Glutamatergic neuron (in vitro differentiated cells): ENCODE measurements around the gene SCO2. TPM values are rescaled to one million over a fixed set of nuclear protein-coding genes. Genes with fewer than 3 reads are reported as not detected.

ENCODE experiments used
- DNase-seq: peaks from one replicate; pipeline ENCODE4 v3.0.0; 2022
- H3K27ac Mint-ChIP-seq: one replicate; pipeline ENCODE4 v1.8.0; 2020; ENCODE audit warnings: mild to moderate bottlenecking, mixed read lengths, inconsistent platforms; ENCODE audit not compliant: unreplicated experiment
- H3K27me3 Mint-ChIP-seq: one replicate; pipeline ENCODE4 v1.8.0; 2020; ENCODE audit warnings: mild to moderate bottlenecking, moderate library complexity, mixed read lengths, inconsistent platforms; ENCODE audit not compliant: unreplicated experiment
- H3K36me3 Mint-ChIP-seq: one replicate; pipeline ENCODE4 v1.8.0; 2020; ENCODE audit warnings: mild to moderate bottlenecking, mixed read lengths, inconsistent platforms; ENCODE audit not compliant: unreplicated experiment
- H3K4me1 Mint-ChIP-seq: one replicate; pipeline ENCODE4 v1.8.0; 2020; ENCODE audit warnings: mild to moderate bottlenecking, low read depth, mixed read lengths, inconsistent platforms; ENCODE audit not compliant: unreplicated experiment
- H3K4me3 Mint-ChIP-seq: one replicate; pipeline ENCODE4 v1.8.0; 2020; ENCODE audit warnings: mild to moderate bottlenecking, mixed read lengths, inconsistent platforms; ENCODE audit not compliant: unreplicated experiment
- H3K9me3 Mint-ChIP-seq: one replicate; pipeline ENCODE4 v1.8.0; 2020; ENCODE audit warnings: mild to moderate bottlenecking, moderate library complexity, mixed read lengths, inconsistent platforms; ENCODE audit not compliant: unreplicated experiment
- total RNA-seq: library from RNA; stranded (reverse); fragmentation: NEBNext Ultra II Directional; extraction: Animal tissue kit (Norgen Biotek cat#: 25700); gene quantifications from one replicate; pipeline ENCODE4 v1.2.1, GENCODE V29; 2021; ENCODE audit not compliant: unreplicated experiment
- TF ChIP-seq, protein P1 (sequence below): fragments of 200-600 bp; sonication (generic); IDR thresholded peaks from one replicate; pipeline ENCODE4 v1.5.0; 2021; ENCODE audit not compliant: partially characterized antibody, unreplicated experiment

SCO2 gene
- total RNA-seq, 1 donor from 2014 or later: 4.8 TPM

DNA sequence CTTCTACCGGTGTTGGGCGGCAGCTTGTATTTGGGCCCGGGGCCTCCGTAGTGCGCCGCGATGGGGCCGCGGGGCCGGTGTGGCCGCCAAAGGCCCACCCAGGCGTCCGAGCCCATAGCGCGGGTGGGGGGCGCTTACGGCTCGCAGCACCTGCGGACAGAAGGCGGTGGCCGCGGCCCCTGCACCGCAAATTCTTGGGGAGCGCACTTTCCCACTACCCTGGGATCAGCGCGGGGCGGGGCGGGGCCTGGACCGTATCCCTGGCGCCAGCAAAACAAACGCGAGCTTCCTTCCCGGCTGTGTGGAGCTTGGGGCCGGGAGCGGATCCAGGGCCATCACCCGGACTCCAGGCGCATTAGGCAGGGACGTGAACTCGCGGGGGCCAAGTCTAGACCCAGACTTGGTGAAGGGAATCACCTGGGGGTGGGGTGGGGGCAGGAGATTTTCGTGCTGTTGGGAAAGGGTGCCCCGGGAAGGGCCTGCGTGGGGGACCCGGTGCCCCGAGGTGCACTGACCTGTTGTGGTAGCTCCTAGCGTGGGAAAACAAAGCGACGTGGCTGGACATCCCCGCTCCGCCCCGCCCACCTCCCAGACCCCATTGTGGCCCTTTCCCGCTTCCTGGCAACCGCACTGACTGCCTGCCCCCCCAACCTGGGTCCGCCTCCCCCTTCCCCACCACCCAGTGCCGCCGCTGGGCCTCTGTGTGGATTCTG is 6.7 kb upstream of the SCO2 start:
- peaks cover 6% of the 10 kb centered on the region for H3K4me1 Mint-ChIP-seq
- peak overlapping the region; percentile 55 for H3K4me3 Mint-ChIP-seq
- no peak overlapping the region for H3K27ac Mint-ChIP-seq
- peaks cover 12% of the 10 kb centered on the region for H3K9me3 Mint-ChIP-seq
- peaks cover 23% of the 10 kb centered on the region for H3K27me3 Mint-ChIP-seq
- no peaks in the 10 kb centered on the region for H3K36me3 Mint-ChIP-seq
- TF ChIP-seq, protein P1, sequence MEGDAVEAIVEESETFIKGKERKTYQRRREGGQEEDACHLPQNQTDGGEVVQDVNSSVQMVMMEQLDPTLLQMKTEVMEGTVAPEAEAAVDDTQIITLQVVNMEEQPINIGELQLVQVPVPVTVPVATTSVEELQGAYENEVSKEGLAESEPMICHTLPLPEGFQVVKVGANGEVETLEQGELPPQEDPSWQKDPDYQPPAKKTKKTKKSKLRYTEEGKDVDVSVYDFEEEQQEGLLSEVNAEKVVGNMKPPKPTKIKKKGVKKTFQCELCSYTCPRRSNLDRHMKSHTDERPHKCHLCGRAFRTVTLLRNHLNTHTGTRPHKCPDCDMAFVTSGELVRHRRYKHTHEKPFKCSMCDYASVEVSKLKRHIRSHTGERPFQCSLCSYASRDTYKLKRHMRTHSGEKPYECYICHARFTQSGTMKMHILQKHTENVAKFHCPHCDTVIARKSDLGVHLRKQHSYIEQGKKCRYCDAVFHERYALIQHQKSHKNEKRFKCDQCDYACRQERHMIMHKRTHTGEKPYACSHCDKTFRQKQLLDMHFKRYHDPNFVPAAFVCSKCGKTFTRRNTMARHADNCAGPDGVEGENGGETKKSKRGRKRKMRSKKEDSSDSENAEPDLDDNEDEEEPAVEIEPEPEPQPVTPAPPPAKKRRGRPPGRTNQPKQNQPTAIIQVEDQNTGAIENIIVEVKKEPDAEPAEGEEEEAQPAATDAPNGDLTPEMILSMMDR: no peak
- peak; percentile 70 for DNase-seq

- Mint-ChIP-seq H3K9me3 (peaks cover 12% of the 10 kb centered on the region), H3K4me3 (no peak overlapping the region), H3K27ac (no peak overlapping the region), H3K36me3 (no peaks in the 10 kb centered on the region), H3K27me3 (peaks cover 25% of the 10 kb centered on the region), H3K4me1 (peaks cover 8% of the 10 kb centered on the region)
- TF ChIP-seq, protein P1: no peak
- DNase-seq: peak; percentile 35
These were observed 6.2 kb upstream of the SCO2 start for GRCh38 chr22:50531546-50531961.

DNA sequence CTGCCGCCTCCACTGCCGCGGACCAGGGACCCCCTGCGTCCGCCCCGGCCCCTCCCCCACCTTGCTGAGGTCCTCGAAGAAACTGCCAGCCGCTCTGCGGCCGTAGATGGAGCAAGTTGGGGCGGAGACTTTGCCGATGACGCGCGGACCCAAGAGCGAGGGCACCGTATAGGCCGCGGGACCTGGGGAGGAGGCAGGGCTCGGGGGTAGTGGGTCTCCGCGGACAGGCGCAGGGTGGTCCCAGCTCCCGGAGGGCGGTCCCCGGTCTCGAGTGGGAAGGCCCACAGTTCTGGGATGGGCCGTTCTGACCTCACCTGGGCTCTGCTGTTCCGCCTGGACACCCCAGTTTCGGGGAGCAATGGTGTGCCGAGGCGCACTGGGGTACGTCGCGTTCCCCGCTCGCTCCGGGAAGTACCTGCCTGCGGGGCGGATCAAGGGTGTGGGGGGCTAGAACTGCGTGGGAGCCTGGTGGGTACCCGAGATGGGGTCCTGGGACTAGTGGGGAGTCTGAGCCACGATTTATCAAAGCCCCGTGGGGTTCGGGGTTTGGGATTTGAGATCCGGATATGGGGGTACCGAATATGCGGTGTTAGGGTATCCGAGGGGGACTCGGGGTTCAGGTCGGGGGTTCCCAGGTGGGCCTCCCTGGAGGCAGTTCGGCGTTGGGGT is 5.6 kb upstream of the SCO2 start:
- Mint-ChIP-seq H3K4me3 (peak overlapping the region; percentile 65), H3K9me3 (peaks cover 10% of the 10 kb centered on the region), H3K27ac (no peak overlapping the region), H3K36me3 (no peaks in the 10 kb centered on the region), H3K4me1 (peaks cover 8% of the 10 kb centered on the region), H3K27me3 (peaks cover 25% of the 10 kb centered on the region)
- peak; percentile 74 for DNase-seq
- TF ChIP-seq, protein P1: no peak

- Mint-ChIP-seq H3K4me1 (peaks cover 8% of the 10 kb centered on the region), H3K9me3 (peaks cover 10% of the 10 kb centered on the region), H3K27me3 (peaks cover 25% of the 10 kb centered on the region), H3K36me3 (no peaks in the 10 kb centered on the region), H3K27ac (no peak overlapping the region), H3K4me3 (peak overlapping the region; percentile 46)
- DNase-seq: no peak
- TF ChIP-seq, protein P1: no peak
These were observed 5.1 kb upstream of the SCO2 start for GRCh38 chr22:50530580-50530876.

DNA sequence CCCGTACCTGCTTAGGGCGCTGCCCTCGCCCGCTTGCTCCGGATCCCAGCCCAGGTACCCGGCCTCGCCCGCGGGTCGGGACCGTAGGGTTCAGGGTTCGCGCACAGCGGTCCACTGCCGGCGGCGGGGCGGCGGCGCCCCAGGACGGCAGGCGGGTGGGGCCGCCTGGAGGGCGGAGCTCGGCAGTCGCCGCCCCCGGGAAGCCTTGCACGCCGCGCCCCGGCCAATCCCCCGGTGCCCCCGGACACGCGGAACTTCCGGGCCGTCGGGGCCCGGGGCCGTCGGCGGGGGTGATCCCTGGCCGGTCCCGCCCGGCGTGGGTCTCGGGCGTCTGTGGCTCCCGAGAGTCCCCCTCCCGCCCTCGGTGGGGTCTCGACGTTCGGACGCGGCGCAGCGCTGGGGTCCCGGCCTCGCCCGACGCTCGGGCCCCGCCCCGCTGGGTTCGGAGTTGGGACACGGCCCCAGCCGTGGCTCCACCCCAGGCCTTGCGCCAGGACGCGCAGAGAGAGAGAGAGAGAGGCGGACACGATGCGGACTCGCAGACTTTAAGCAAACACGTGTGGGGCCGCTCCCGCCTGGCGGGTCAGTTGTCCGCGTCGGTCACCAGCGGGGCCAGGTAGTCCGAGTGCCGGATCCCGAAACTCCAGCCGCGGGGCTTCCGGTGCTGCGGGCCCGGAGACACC is 4.6 kb upstream of the SCO2 start, which contains the start of gene TYMP:
Gene TYMP, minus strand, starts transcription at position 116 of the 683 bp plus-strand sequence. CDS start 303 bp downstream, outside the sequence.
- TF ChIP-seq, protein P1: no peak
- DNase-seq: peak; percentile 24
- peaks cover 8% of the 10 kb centered on the region for H3K4me1 Mint-ChIP-seq
- H3K27me3 Mint-ChIP-seq: peaks cover 25% of the 10 kb centered on the region
- peaks cover 10% of the 10 kb centered on the region for H3K9me3 Mint-ChIP-seq
- H3K36me3 Mint-ChIP-seq: no peaks in the 10 kb centered on the region
- no peak within 1 kb of the TSS for H3K27ac Mint-ChIP-seq
- H3K4me3 Mint-ChIP-seq: peak within 1 kb of the TSS; percentile 46
